ENCODE measurements around the gene RAD51B. TPM values are rescaled to one million over a fixed set of nuclear protein-coding genes. Genes with fewer than 3 reads are reported as not detected.

RAD51B gene
- total and polyA plus RNA-seq, 9 of the 15 experiments (the other 6 are each of a cell fraction or from before 2014, with no cell fraction given) = 8.5 to 17.3 (median 11.3) TPM

DNA sequence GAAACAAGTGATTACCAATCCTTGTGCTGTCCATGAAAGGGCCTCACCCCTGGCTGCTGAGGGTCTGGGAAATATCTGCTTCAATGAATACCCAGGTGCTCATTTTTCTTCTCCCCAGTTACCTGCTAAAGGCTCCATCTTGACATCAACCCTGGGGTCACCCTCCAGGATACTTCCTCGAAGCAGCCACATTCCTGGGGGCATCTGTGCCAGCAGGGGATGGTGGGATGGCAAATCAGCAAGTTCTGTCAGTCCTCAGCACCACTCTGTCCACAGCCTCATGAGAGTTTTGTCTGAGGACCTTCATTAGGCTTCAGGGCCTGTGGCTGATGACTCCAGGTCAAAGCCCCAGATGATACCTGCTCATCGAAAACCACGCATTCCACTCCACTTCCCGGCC is 848.4 kb downstream of the RAD51B start:
- Histone ChIP-seq H3K27me3 (ENCODE audit: control insufficient read depth in 2 of 2, insufficient read depth in 2 of 2, low read length in 2 of 2) (no peaks in the 10 kb centered on the region), H3K36me3 (ENCODE audit: control insufficient read depth, insufficient read depth, low read length) (no peaks in the 10 kb centered on the region), H2AFZ (ENCODE audit: low read depth, low read length) (no peak overlapping the region), H3K4me2 (ENCODE audit: insufficient read depth, low read length) (no peak overlapping the region), H3K4me3 (no peak overlapping the region), H3K79me2 (ENCODE audit: control insufficient read depth, insufficient read depth, low read length) (no peaks in the 10 kb centered on the region), H3K9me1 (ENCODE audit: control insufficient read depth, insufficient read depth, low read length) (no peaks in the 10 kb centered on the region), H3K9me3 (replicated peaks; ENCODE audit: control insufficient read depth, insufficient read depth, low read depth, low read length) (no peaks in the 10 kb centered on the region), H3K4me1 (replicated peaks in 1 of 2; ENCODE audit: control insufficient read depth in 2 of 2, insufficient read depth in 2 of 2, low read length in 2 of 2) (no peaks in the 10 kb centered on the region), H3K9ac (ENCODE audit: insufficient read depth in 1 of 2, low read depth in 2 of 2, low read length in 2 of 2) (no peak overlapping the region), H4K20me1 (replicated peaks; ENCODE audit: control insufficient read depth, insufficient read depth, low read length) (no peaks in the 10 kb centered on the region), H3K27ac (ENCODE audit: extremely low read depth, low read depth, low read length) (no peak overlapping the region)
- POLR2A ChIA-PET = no interaction called here
- CTCF ChIA-PET (ENCODE audit: low intra/inter-chr PET ratio) = no interaction called here
- in situ Hi-C loops (cut with MboI) (no loop called here), intact Hi-C loops (cut with micrococcal nuclease) (no loop called here)
- ATAC-seq (no peak), DNase-seq (ENCODE audit: extremely low read depth in 1 of 4, low spot score in 3 of 4) (no peak), FAIRE-seq (no peak)
- no TSS peak for BruUV-seq (replicated peaks)
- TF ChIP-seq NR2F6 (CRISPR knock-in tag; IDR thresholded peaks at IDR 0.05) (no peak), RHOXF2B (CRISPR knock-in tag; conservative IDR thresholded peaks at IDR 0.05) (no peak), PHTF2 (CRISPR knock-in tag; IDR thresholded peaks at IDR 0.05) (no peak), ZNF583 (CRISPR knock-in tag; IDR thresholded peaks at IDR 0.05) (no peak), NFIC (IDR thresholded peaks at IDR 0.05) (no peak), POLR3G (IDR thresholded peaks at IDR 0.05; ENCODE audit: extremely low read depth, insufficient read length, insufficient replicate concordance) (no peak), FIP1L1 (IDR thresholded peaks at IDR 0.05; ENCODE audit: low read depth, low read length, poor library complexity, severe bottlenecking) (no peak)
- TF ChIP-seq, protein P1, sequence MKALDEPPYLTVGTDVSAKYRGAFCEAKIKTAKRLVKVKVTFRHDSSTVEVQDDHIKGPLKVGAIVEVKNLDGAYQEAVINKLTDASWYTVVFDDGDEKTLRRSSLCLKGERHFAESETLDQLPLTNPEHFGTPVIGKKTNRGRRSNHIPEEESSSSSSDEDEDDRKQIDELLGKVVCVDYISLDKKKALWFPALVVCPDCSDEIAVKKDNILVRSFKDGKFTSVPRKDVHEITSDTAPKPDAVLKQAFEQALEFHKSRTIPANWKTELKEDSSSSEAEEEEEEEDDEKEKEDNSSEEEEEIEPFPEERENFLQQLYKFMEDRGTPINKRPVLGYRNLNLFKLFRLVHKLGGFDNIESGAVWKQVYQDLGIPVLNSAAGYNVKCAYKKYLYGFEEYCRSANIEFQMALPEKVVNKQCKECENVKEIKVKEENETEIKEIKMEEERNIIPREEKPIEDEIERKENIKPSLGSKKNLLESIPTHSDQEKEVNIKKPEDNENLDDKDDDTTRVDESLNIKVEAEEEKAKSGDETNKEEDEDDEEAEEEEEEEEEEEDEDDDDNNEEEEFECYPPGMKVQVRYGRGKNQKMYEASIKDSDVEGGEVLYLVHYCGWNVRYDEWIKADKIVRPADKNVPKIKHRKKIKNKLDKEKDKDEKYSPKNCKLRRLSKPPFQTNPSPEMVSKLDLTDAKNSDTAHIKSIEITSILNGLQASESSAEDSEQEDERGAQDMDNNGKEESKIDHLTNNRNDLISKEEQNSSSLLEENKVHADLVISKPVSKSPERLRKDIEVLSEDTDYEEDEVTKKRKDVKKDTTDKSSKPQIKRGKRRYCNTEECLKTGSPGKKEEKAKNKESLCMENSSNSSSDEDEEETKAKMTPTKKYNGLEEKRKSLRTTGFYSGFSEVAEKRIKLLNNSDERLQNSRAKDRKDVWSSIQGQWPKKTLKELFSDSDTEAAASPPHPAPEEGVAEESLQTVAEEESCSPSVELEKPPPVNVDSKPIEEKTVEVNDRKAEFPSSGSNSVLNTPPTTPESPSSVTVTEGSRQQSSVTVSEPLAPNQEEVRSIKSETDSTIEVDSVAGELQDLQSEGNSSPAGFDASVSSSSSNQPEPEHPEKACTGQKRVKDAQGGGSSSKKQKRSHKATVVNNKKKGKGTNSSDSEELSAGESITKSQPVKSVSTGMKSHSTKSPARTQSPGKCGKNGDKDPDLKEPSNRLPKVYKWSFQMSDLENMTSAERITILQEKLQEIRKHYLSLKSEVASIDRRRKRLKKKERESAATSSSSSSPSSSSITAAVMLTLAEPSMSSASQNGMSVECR (CRISPR knock-in tag; IDR thresholded peaks at IDR 0.05) = no peak
- TF ChIP-seq, protein P2, sequence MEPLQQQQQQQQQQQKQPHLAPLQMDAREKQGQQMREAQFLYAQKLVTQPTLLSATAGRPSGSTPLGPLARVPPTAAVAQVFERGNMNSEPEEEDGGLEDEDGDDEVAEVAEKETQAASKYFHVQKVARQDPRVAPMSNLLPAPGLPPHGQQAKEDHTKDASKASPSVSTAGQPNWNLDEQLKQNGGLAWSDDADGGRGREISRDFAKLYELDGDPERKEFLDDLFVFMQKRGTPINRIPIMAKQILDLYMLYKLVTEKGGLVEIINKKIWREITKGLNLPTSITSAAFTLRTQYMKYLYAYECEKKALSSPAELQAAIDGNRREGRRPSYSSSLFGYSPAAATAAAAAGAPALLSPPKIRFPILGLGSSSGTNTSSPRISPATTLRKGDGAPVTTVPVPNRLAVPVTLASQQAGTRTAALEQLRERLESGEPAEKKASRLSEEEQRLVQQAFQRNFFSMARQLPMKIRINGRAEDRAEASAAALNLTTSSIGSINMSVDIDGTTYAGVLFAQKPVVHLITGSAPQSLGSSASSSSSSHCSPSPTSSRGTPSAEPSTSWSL (CRISPR knock-in tag; IDR thresholded peaks at IDR 0.05; ENCODE audit: borderline replicate concordance) = no peak
- TF ChIP-seq, protein P3, sequence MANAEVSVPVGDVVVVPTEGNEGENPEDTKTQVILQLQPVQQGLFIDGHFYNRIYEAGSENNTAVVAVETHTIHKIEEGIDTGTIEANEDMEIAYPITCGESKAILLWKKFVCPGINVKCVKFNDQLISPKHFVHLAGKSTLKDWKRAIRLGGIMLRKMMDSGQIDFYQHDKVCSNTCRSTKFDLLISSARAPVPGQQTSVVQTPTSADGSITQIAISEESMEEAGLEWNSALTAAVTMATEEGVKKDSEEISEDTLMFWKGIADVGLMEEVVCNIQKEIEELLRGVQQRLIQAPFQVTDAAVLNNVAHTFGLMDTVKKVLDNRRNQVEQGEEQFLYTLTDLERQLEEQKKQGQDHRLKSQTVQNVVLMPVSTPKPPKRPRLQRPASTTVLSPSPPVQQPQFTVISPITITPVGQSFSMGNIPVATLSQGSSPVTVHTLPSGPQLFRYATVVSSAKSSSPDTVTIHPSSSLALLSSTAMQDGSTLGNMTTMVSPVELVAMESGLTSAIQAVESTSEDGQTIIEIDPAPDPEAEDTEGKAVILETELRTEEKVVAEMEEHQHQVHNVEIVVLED (CRISPR knock-in tag; IDR thresholded peaks at IDR 0.05) = no peak
- TF ChIP-seq, protein P4, sequence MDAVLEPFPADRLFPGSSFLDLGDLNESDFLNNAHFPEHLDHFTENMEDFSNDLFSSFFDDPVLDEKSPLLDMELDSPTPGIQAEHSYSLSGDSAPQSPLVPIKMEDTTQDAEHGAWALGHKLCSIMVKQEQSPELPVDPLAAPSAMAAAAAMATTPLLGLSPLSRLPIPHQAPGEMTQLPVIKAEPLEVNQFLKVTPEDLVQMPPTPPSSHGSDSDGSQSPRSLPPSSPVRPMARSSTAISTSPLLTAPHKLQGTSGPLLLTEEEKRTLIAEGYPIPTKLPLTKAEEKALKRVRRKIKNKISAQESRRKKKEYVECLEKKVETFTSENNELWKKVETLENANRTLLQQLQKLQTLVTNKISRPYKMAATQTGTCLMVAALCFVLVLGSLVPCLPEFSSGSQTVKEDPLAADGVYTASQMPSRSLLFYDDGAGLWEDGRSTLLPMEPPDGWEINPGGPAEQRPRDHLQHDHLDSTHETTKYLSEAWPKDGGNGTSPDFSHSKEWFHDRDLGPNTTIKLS (IDR thresholded peaks at IDR 0.05; ENCODE audit: borderline replicate concordance, low read depth) = no peak
- whole genome bisulfite sequencing (ENCODE audit: insufficient coverage, low coverage, missing lambda C conversion rate) = 30% methylated on average over 4 of the region's 4 CpGs

All from K562 (cell line).